OCI-LY1 (cell line): ENCODE data around the gene DELE1.

ENCODE experiments used
- H2AFZ ChIP-seq: fragments of 200-600 bp; sonication (generic), shearing (Covaris generic); 2 replicates; pipeline ENCODE4 v1.6.0; 2014; ENCODE audit warnings: antibody characterized with exemption, mild to moderate bottlenecking, low read length
- H3F3A ChIP-seq: fragments of 200-600 bp; sonication (generic), shearing (Covaris generic); 2 replicates; pipeline ENCODE4 v1.6.0; 2014; ENCODE audit warnings: mild to moderate bottlenecking, antibody characterized with exemption, low read length, moderate library complexity; ENCODE audit not compliant: insufficient read depth
- H3K27ac ChIP-seq: fragments of 200-600 bp; sonication (generic); 2 replicates; pipeline ENCODE4 v1.5.1; 2014; ENCODE audit warnings: low read length, mixed run types, mild to moderate bottlenecking, low read depth; ENCODE audit not compliant: poor library complexity, severe bottlenecking
- H3K27me3 ChIP-seq: fragments of 200-600 bp; sonication (generic); 2 replicates; pipeline ENCODE4 v1.6.0; 2014; ENCODE audit warnings: antibody characterized with exemption, mild to moderate bottlenecking, low read length, moderate library complexity; ENCODE audit not compliant: insufficient read depth
- H3K36me3 ChIP-seq: fragments of 200-600 bp; sonication (generic); 2 replicates; pipeline ENCODE4 v1.6.1; 2014; ENCODE audit warnings: mild to moderate bottlenecking, antibody characterized with exemption, low read length, moderate library complexity, mixed read lengths; ENCODE audit not compliant: insufficient read depth
- H3K4me1 ChIP-seq: fragments of 200-600 bp; sonication (generic); 2 replicates; pipeline ENCODE4 v1.5.1; 2014; ENCODE audit warnings: mild to moderate bottlenecking, low read length, moderate library complexity; ENCODE audit not compliant: insufficient read depth, severe bottlenecking
- H3K4me2 ChIP-seq: fragments of 200-600 bp; sonication (generic), shearing (Covaris generic); 2 replicates; pipeline ENCODE4 v1.6.1; 2014; ENCODE audit warnings: low read length
- H3K4me3 ChIP-seq: fragments of 200-600 bp; sonication (generic); 2 replicates; pipeline ENCODE4 v1.5.1; 2014; ENCODE audit warnings: low read length, low read depth, mild to moderate bottlenecking, mixed read lengths; ENCODE audit not compliant: poor library complexity, severe bottlenecking
- H3K79me2 ChIP-seq: fragments of 200-600 bp; shearing (Covaris generic); 2 replicates; pipeline ENCODE4 v1.6.1; 2016; ENCODE audit warnings: mixed run types, low read length, mixed read lengths; ENCODE audit not compliant: insufficient read depth
- H3K9ac ChIP-seq: fragments of 200-600 bp; sonication (generic), shearing (Covaris generic); 2 replicates; pipeline ENCODE4 v1.6.1; 2014; ENCODE audit warnings: mild to moderate bottlenecking, low read length, mixed read lengths
- H3K9me2 ChIP-seq: fragments of 200-600 bp; sonication (generic), shearing (Covaris generic); 2 replicates; pipeline ENCODE4 v1.6.1; 2014; ENCODE audit warnings: low read depth, mild to moderate bottlenecking, low read length, mixed read lengths
- H3K9me3 ChIP-seq: fragments of 200-600 bp; shearing (Covaris generic); 2 replicates; pipeline ENCODE4 v1.6.1; 2014; ENCODE audit warnings: low read length, mixed read lengths
- H4K20me1 ChIP-seq: fragments of 200-600 bp; sonication (generic), shearing (Covaris generic); 2 replicates; pipeline ENCODE4 v1.6.0; 2016; ENCODE audit warnings: mild to moderate bottlenecking, low read length; ENCODE audit not compliant: insufficient read depth
- CTCF ChIP-seq: fragments of 200-600 bp; sonication (generic), shearing (Covaris generic); IDR thresholded peaks from 2 replicates; pipeline ENCODE4 v1.5.1; 2017; ENCODE audit warnings: mild to moderate bottlenecking, antibody characterized with exemption, low read length, moderate library complexity, mixed read lengths
- EZH2 ChIP-seq: fragments of 200-600 bp; sonication (generic), shearing (Covaris generic); IDR thresholded peaks from 2 replicates; pipeline ENCODE4 v1.8.0; 2017; ENCODE audit warnings: borderline replicate concordance, mixed run types, mild to moderate bottlenecking, antibody characterized with exemption, low read length, moderate library complexity, mixed read lengths

The DELE1 gene

DNA sequence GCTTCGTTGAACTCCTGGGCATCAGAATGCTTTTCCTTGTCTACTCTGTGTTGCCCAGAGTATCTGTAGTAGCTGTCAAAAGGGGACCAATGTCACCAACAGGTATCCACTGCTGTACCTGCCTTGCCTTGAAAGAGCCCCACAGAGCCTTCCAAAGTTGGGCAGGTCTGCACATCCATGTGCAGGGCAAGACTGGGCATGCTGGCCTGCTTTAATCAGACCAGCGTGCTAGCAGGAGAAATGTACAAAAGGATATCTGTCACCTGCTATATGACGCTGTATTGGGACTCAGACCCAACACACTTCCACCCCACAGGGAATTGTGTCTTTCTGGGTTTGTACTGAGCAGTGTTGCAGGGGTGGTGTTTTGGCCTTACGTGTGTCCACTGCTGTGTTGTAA, 11.9 kb downstream of the DELE1 start:
- no peak overlapping the region for H3K4me3 ChIP-seq
- peaks cover 67% of the 10 kb centered on the region for H3K36me3 ChIP-seq
- H3K4me1 ChIP-seq = no peaks in the 10 kb centered on the region

GRCh38 chr5:141940695-141941271, 17.1 kb downstream of the DELE1 start:
- Histone ChIP-seq H3K4me3 (no peak overlapping the region), H3K9me3 (no peaks in the 10 kb centered on the region), H3K27ac (no peak overlapping the region), H4K20me1 (no peaks in the 10 kb centered on the region), H3K9me2 (no peaks in the 10 kb centered on the region), H3F3A (no peaks in the 10 kb centered on the region), H3K4me1 (no peaks in the 10 kb centered on the region), H3K4me2 (no peak overlapping the region), H3K9ac (no peak overlapping the region), H3K79me2 (no peaks in the 10 kb centered on the region), H3K36me3 (peaks cover 30% of the 10 kb centered on the region), H2AFZ (no peak overlapping the region), H3K27me3 (no peaks in the 10 kb centered on the region)
- TF ChIP-seq CTCF = no peak

More for the DNA sequence above, 11.9 kb downstream of the DELE1 start:
- H4K20me1 ChIP-seq = no peaks in the 10 kb centered on the region
- no peaks in the 10 kb centered on the region for H3K9me2 ChIP-seq
- no peak overlapping the region for H3K9ac ChIP-seq
- no peaks in the 10 kb centered on the region for H3K27me3 ChIP-seq
- no peaks in the 10 kb centered on the region for H3F3A ChIP-seq
- TF ChIP-seq EZH2 (no peak), CTCF (no peak)
- no peak overlapping the region for H3K27ac ChIP-seq
- H2AFZ ChIP-seq = no peak overlapping the region
- no peaks in the 10 kb centered on the region for H3K79me2 ChIP-seq
- no peak overlapping the region for H3K4me2 ChIP-seq
- H3K9me3 ChIP-seq = no peaks in the 10 kb centered on the region

DNA sequence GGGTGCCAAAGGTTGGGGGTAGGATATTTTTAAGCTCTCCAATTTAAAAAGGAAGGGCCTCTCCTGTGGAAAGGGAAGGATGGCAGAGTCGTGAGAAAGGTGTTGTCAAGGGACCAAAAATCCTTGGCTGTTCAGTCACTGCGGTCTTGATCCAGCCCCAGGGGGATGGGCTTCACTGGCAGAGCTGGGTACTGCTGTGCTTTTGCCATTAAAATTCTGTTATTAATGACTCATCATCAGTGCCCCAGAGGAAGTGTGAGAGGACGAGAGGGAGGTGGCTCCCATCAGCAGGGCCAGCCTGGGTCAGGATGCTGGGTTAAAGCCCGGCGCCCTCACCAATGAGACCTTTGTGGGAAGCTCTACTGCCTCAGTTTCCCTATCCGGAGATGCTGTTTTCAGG, 17.6 kb downstream of the DELE1 start:
- no peaks in the 10 kb centered on the region for H3K9me2 ChIP-seq
- no peaks in the 10 kb centered on the region for H3K79me2 ChIP-seq
- H3K9ac ChIP-seq = no peak overlapping the region
- H3F3A ChIP-seq = no peaks in the 10 kb centered on the region
- H4K20me1 ChIP-seq = no peaks in the 10 kb centered on the region
- H2AFZ ChIP-seq = no peak overlapping the region
- H3K27me3 ChIP-seq = no peaks in the 10 kb centered on the region
- no peaks in the 10 kb centered on the region for H3K4me1 ChIP-seq
- no peak overlapping the region for H3K4me2 ChIP-seq
- no peaks in the 10 kb centered on the region for H3K9me3 ChIP-seq
- no peak overlapping the region for H3K4me3 ChIP-seq
- no peak overlapping the region for H3K27ac ChIP-seq
- peaks cover 25% of the 10 kb centered on the region for H3K36me3 ChIP-seq
- TF ChIP-seq EZH2 = no peak
- no peak for TF ChIP-seq CTCF
